HCT116 (cell line): ENCODE results near the gene GTF2IRD1. TPM values are rescaled to one million over a fixed set of nuclear protein-coding genes. Genes with fewer than 3 reads are reported as not detected.
"Not testable (repeated sequence)": the region's sequence is repeated elsewhere in the genome, so short reads cannot be mapped to it uniquely, and the experiment has no call there.

Experiments used
- ATAC-seq: fragments of 200-7000 bp; cut with Tn5 transposase; 2 replicates; pipeline ENCODE4 v1.9.1; 2020; ENCODE audit warnings: mild to moderate bottlenecking, moderate library complexity
- BruUV-seq: library from RNA; stranded (reverse); fragments of 400-500 nt; replicated peaks from 2 replicates; lab custom pipeline; 2021; lab: Mats Ljungman, UMichigan
- CTCF ChIA-PET: fragments of 300-600 bp; sonication (Branson Sonifier 250); formaldehyde crosslinking; loops from one replicate; lab custom pipeline; 2021; ENCODE audit warnings: antibody characterized with exemption; lab: Charles Lee
- POLR2A ChIA-PET: fragments of 300-600, 350-600 bp; sonication (Branson Sonifier 250); formaldehyde crosslinking; loops from one replicate; lab custom pipeline; 2021; ENCODE audit warnings: antibody characterized with exemption; lab: Charles Lee
- RAD21 ChIA-PET, 2 experiments: fragments of 300-600 bp; sonication (Branson Sonifier 250); formaldehyde crosslinking; loops; one replicate each; lab custom pipeline; 2023; ENCODE audit warnings: low total read pairs in 2 of 2; ENCODE audit not compliant: uncharacterized antibody in 2 of 2, unreplicated experiment in 2 of 2, low non-redundant PET in 1 of 2; lab: Charles Lee
- DNase-seq: peaks from one replicate; pipeline ENCODE4 v3.0.0-alpha.2; 2010; ENCODE audit warnings: low read depth, low spot score
- H2AFZ ChIP-seq: fragments of 200-600 bp; shearing (Covaris generic), sonication (generic); 2 replicates; pipeline ENCODE4 v1.6.1; 2017; ENCODE audit warnings: low read depth, mixed run types, mixed read lengths, antibody characterized with exemption, low read length; ENCODE audit not compliant: poor library complexity, severe bottlenecking
- H3K27ac ChIP-seq: 2 replicates; pipeline ENCODE4 v1.5.1; 2012; ENCODE audit warnings: low read depth, low read length
- H3K27me3 ChIP-seq: fragments of 200-600 bp; sonication (generic); 2 replicates; pipeline ENCODE4 v1.6.1; 2016; ENCODE audit warnings: mixed run types, low read length, mixed read lengths; ENCODE audit not compliant: insufficient read depth
- H3K36me3 ChIP-seq, 2 experiments: fragments of 200-500 bp in 1 of 2; fragments of 200-600 bp in 1 of 2; sonication (Bioruptor generic) in 1 of 2; sonication (generic) in 1 of 2; 2 replicates each; pipeline versions ENCODE4 v1.5.1 to v1.6.1; 2014 to 2016; ENCODE audit warnings: low read length in 2 of 2, inconsistent platforms in 1 of 2, mixed read lengths in 1 of 2, mixed run types in 1 of 2; ENCODE audit not compliant: insufficient read depth in 2 of 2, control insufficient read depth in 1 of 2
- H3K4me1 ChIP-seq, 2 experiments: fragments of 200-600 bp in 1 of 2; sonication (generic) in 1 of 2; 2 replicates each; pipeline versions ENCODE4 v1.5.1 to v1.6.1; 2012 to 2017; ENCODE audit warnings: low read length in 2 of 2, inconsistent platforms in 1 of 2, mild to moderate bottlenecking in 1 of 2, mixed read lengths in 1 of 2, mixed run types in 1 of 2, moderate library complexity in 1 of 2; ENCODE audit not compliant: insufficient read depth in 2 of 2, control insufficient read depth in 1 of 2
- H3K4me2 ChIP-seq: fragments of 200-600 bp; sonication (generic); 2 replicates; pipeline ENCODE4 v1.6.1; 2017; ENCODE audit warnings: mixed run types, low read length, mixed read lengths
- H3K4me3 ChIP-seq, 2 experiments: fragments of 200-600 bp in 1 of 2; sonication (generic) in 1 of 2; replicated peaks in 1 of 2; 2 replicates each; pipeline ENCODE4 v1.5.1; 2011 to 2016; ENCODE audit warnings: low read length in 2 of 2, control low read depth in 1 of 2, low read depth in 1 of 2, mild to moderate bottlenecking in 1 of 2, mixed read lengths in 1 of 2, mixed run types in 1 of 2
- H3K79me2 ChIP-seq: fragments of 200-600 bp; sonication (generic); 2 replicates; pipeline ENCODE4 v1.6.1; 2017; ENCODE audit warnings: mild to moderate bottlenecking, mixed run types, low read length, moderate library complexity, mixed read lengths; ENCODE audit not compliant: insufficient read depth
- H3K9ac ChIP-seq: fragments of 200-600 bp; sonication (generic); 2 replicates; pipeline ENCODE4 v1.6.1; 2016; ENCODE audit warnings: low read length, mixed read lengths
- H3K9me2 ChIP-seq: fragments of 200-600 bp; sonication (generic), shearing (Covaris generic); 2 replicates; pipeline ENCODE4 v1.6.1; 2017; ENCODE audit warnings: mixed run types, mild to moderate bottlenecking, moderate library complexity; ENCODE audit not compliant: insufficient read depth
- H3K9me3 ChIP-seq, 2 experiments: fragments of 200-500 bp in 1 of 2; fragments of 200-600 bp in 1 of 2; sonication (Bioruptor generic) in 1 of 2; sonication (generic) in 1 of 2; 2 replicates each; pipeline ENCODE4 v1.6.1; 2014 to 2017; ENCODE audit warnings: low read length in 2 of 2, mixed read lengths in 2 of 2, inconsistent platforms in 1 of 2, low read depth in 1 of 2, mild to moderate bottlenecking in 1 of 2, mixed run types in 1 of 2, moderate library complexity in 1 of 2; ENCODE audit not compliant: control insufficient read depth in 1 of 2, insufficient read depth in 1 of 2
- H4K20me1 ChIP-seq: fragments of 200-600 bp; sonication (generic), shearing (Covaris generic); 2 replicates; pipeline ENCODE4 v1.6.1; 2017; ENCODE audit warnings: mixed run types, mild to moderate bottlenecking, moderate library complexity; ENCODE audit not compliant: insufficient read depth
- CTCF ChIP-seq, 3 experiments: fragments of 200-600 bp in 1 of 3; sonication (generic) in 1 of 3; IDR thresholded peaks in 2 of 3; conservative IDR thresholded peaks in 1 of 3; 2 replicates each; pipeline ENCODE4 v1.5.1; 2012 to 2017; ENCODE audit warnings: low read depth in 2 of 3, low read length in 2 of 3, antibody characterized with exemption in 1 of 3, borderline replicate concordance in 1 of 3, control low read depth in 1 of 3, mild to moderate bottlenecking in 1 of 3, mixed read lengths in 1 of 3, mixed run types in 1 of 3, moderate library complexity in 1 of 3; ENCODE audit not compliant: insufficient read depth in 1 of 3
- ELF1 ChIP-seq: IDR thresholded peaks from 2 replicates; pipeline ENCODE4 v1.6.1; 2012; ENCODE audit warnings: low read depth, borderline replicate concordance
- EZH2phosphoT487 ChIP-seq: fragments of 200-600 bp; IDR thresholded peaks from 2 replicates; pipeline ENCODE4 v1.6.1; 2018; ENCODE audit warnings: antibody characterized with exemption, borderline replicate concordance
- FOSL1 ChIP-seq: IDR thresholded peaks from 2 replicates; pipeline ENCODE4 v1.6.1; 2012; ENCODE audit warnings: low read depth
- JUND ChIP-seq: IDR thresholded peaks from 2 replicates; pipeline ENCODE4 v1.6.1; 2012
- POLR2A ChIP-seq: IDR thresholded peaks from 2 replicates; pipeline ENCODE4 v1.7.0; 2011; ENCODE audit warnings: borderline replicate concordance; ENCODE audit not compliant: insufficient read depth, insufficient read length; ENCODE audit errors: extremely low read depth
- REST ChIP-seq: IDR thresholded peaks from 2 replicates; pipeline ENCODE4 v1.6.1; 2012; ENCODE audit warnings: low read depth
- SIN3A ChIP-seq: IDR thresholded peaks from 2 replicates; pipeline ENCODE4 v1.6.1; 2012; ENCODE audit warnings: low read depth
- SP1 ChIP-seq: IDR thresholded peaks from 2 replicates; pipeline ENCODE4 v1.6.1; 2012; ENCODE audit warnings: low read depth
- ZBTB33 ChIP-seq: IDR thresholded peaks from 2 replicates; pipeline ENCODE4 v1.6.1; 2011; ENCODE audit warnings: mild to moderate bottlenecking, low read length, moderate library complexity; ENCODE audit not compliant: insufficient replicate concordance; ENCODE audit errors: extremely low read depth
- intact Hi-C: fragments of 100-400 bp; cut with micrococcal nuclease; formaldehyde crosslinking; loops from 2 replicates; pipeline ENCODE4 v1.10.0; 2022
- total RNA-seq: library from RNA; stranded (reverse); gene quantifications from one replicate; pipeline ENCODE4 v1.2.1, GENCODE V29; 2021; ENCODE audit not compliant: unreplicated experiment

The GTF2IRD1 gene
- total RNA-seq, 1 experiment from 2014 or later: 34.5 TPM

- 0 out of 2 replicates have a peak, but pooled peaks have one; percentile 17 for ATAC-seq
- H3K36me3 ChIP-seq: peaks cover 0 to 3% of the 10 kb centered on the region in 2 experiments; a peak in 2 of 4 replicates
- ChIA-PET CTCF (no interaction called here), POLR2A (no interaction called here), RAD21 (no interaction called here)
- no peaks in the 10 kb centered on the region for H3K4me1 ChIP-seq
- no peak overlapping the region for H3K4me3 ChIP-seq
- no peak for TF ChIP-seq SP1
- no peak for TF ChIP-seq SIN3A
- TF ChIP-seq REST: no peak
- no peak for TF ChIP-seq ELF1
- no peak for TF ChIP-seq CTCF (IDR thresholded peaks at IDR 0.05 in 2 of 3, conservative IDR thresholded peaks at IDR 0.05 in 1 of 3; ENCODE audit: borderline replicate concordance in 1 of 3, insufficient read depth in 1 of 3, low read depth in 2 of 3, low read length in 2 of 3)
- no peak for TF ChIP-seq EZH2phosphoT487
- TF ChIP-seq FOSL1: no peak
- TF ChIP-seq POLR2A: no peak
- TF ChIP-seq JUND: no peak
- no peak for TF ChIP-seq ZBTB33
- no TSS peak for BruUV-seq
- H3K27me3 ChIP-seq: no peaks in the 10 kb centered on the region
- H3K79me2 ChIP-seq: no peaks in the 10 kb centered on the region
- H3K4me2 ChIP-seq: no peak overlapping the region
- DNase-seq: no peak
- H3K9me2 ChIP-seq: no peaks in the 10 kb centered on the region
- intact Hi-C loops: no loop called here
- no peak overlapping the region for H3K27ac ChIP-seq
- no peak overlapping the region for H3K9ac ChIP-seq
- H4K20me1 ChIP-seq: no peaks in the 10 kb centered on the region
- H3K9me3 ChIP-seq: no peaks in the 10 kb centered on the region
- H2AFZ ChIP-seq: no peak overlapping the region
These were observed 82.2 kb downstream of the GTF2IRD1 start for GRCh38 chr7:74535951-74536356.

- POLR2A ChIA-PET, RAD21 ChIA-PET, H3K4me1 ChIP-seq, H3K9me2 ChIP-seq, H3K27me3 ChIP-seq, H3K4me2 ChIP-seq, DNase-seq, BruUV-seq, H2AFZ ChIP-seq, H3K79me2 ChIP-seq, H3K9me3 ChIP-seq, H4K20me1 ChIP-seq, H3K4me3 ChIP-seq, H3K9ac ChIP-seq, ATAC-seq, H3K27ac ChIP-seq, CTCF ChIA-PET: not testable (repeated sequence)
- peaks cover 0 to 10% of the 10 kb centered on the region in 2 experiments; a peak in 2 of 4 replicates for H3K36me3 ChIP-seq
- intact Hi-C loops: loop anchor here (10.0 kb wide), 1 partner anchor 87 kb away; the partner anchor contains the start of gene GTF2IRD1
These were observed 88.2 kb downstream of the GTF2IRD1 start for GRCh38 chr7:74541937-74542336.
